HepG2 (cell line): ENCODE measurements around the gene VWA7. TPM values are rescaled to one million over a fixed set of nuclear protein-coding genes. Genes with fewer than 3 reads are reported as not detected.

ENCODE experiments used
- CENPT ChIP-seq: sonication (generic); formaldehyde crosslinking; IDR thresholded peaks from 2 replicates; pipeline ENCODE4 v1.8.0; 2022; ENCODE audit warnings: low read depth, mild to moderate bottlenecking, moderate library complexity, missing genetic modification reagents
- FOXA1 ChIP-seq, 2 experiments: fragments of 450-650 bp in 1 of 2; sonication (generic) in 1 of 2; formaldehyde crosslinking in 1 of 2; IDR thresholded peaks; 2 replicates each; pipeline versions ENCODE4 v1.4.0 to v1.6.1; 2016 to 2020; ENCODE audit warnings: missing genetic modification reagents in 1 of 2
- HHEX ChIP-seq: IDR thresholded peaks from 2 replicates; pipeline ENCODE4 v1.6.1; 2016; ENCODE audit warnings: control low read depth
- KDM5B ChIP-seq: sonication (generic); formaldehyde crosslinking; IDR thresholded peaks from 2 replicates; pipeline ENCODE4 v1.4.0; 2020; ENCODE audit warnings: missing genetic modification reagents, mild to moderate bottlenecking, borderline replicate concordance
- KLF11 ChIP-seq: IDR thresholded peaks from 2 replicates; pipeline ENCODE4 v1.6.1; 2016; ENCODE audit warnings: missing compliant biosample characterization
- MNT ChIP-seq: fragments of 450-650 bp; IDR thresholded peaks from 2 replicates; pipeline ENCODE4 v1.6.1; 2016
- PCBP1 ChIP-seq: fragments of 200-400 bp; formaldehyde crosslinking; IDR thresholded peaks from 2 replicates; pipeline ENCODE4 v1.6.1; 2017; ENCODE audit warnings: mild to moderate bottlenecking, low read depth, low read length, borderline replicate concordance
- PHB2 ChIP-seq: fragments of 450-650 bp; IDR thresholded peaks from 2 replicates; pipeline ENCODE4 v1.6.1; 2018; ENCODE audit not compliant: partially characterized antibody
- PRMT3 ChIP-seq: sonication (generic); formaldehyde crosslinking; IDR thresholded peaks from 2 replicates; pipeline ENCODE4 v1.8.1; 2022; ENCODE audit warnings: low read depth, mild to moderate bottlenecking, moderate library complexity, missing genetic modification reagents, borderline replicate concordance
- REPIN1 ChIP-seq: sonication (generic); formaldehyde crosslinking; IDR thresholded peaks from 2 replicates; pipeline ENCODE4 v1.8.0; 2022; ENCODE audit warnings: missing genetic modification reagents, low read depth, mild to moderate bottlenecking, borderline replicate concordance
- RERE ChIP-seq: IDR thresholded peaks from 2 replicates; pipeline ENCODE4 v1.6.1; 2016; ENCODE audit warnings: low read depth, missing genetic modification reagents, missing compliant biosample characterization
- RFXANK ChIP-seq: IDR thresholded peaks from 2 replicates; pipeline ENCODE4 v1.6.1; 2016
- SP2 ChIP-seq: sonication (generic); formaldehyde crosslinking; IDR thresholded peaks from 2 replicates; pipeline ENCODE4 v1.5.1; 2020; ENCODE audit warnings: mild to moderate bottlenecking, missing genetic modification reagents
- SRF ChIP-seq: IDR thresholded peaks from 2 replicates; pipeline ENCODE4 v1.6.1; 2011; ENCODE audit warnings: mild to moderate bottlenecking, low read depth, low read length, moderate library complexity
- THAP8 ChIP-seq: sonication (generic); formaldehyde crosslinking; IDR thresholded peaks from 2 replicates; pipeline ENCODE4 v1.5.1; 2020; ENCODE audit warnings: missing genetic modification reagents, mild to moderate bottlenecking, borderline replicate concordance
- TSC22D2 ChIP-seq: sonication (generic); formaldehyde crosslinking; IDR thresholded peaks from 2 replicates; pipeline ENCODE4 v1.5.1; 2020; ENCODE audit warnings: missing genetic modification reagents, mild to moderate bottlenecking, borderline replicate concordance
- ZNF121 ChIP-seq: sonication (generic); formaldehyde crosslinking; IDR thresholded peaks from 2 replicates; pipeline ENCODE4 v1.5.0; 2020; ENCODE audit warnings: mild to moderate bottlenecking, missing genetic modification reagents
- ZNF232 ChIP-seq: sonication (generic); formaldehyde crosslinking; IDR thresholded peaks from 2 replicates; pipeline ENCODE4 v1.4.0; 2020; ENCODE audit warnings: missing genetic modification reagents, borderline replicate concordance
- ZNF597 ChIP-seq: sonication (generic); formaldehyde crosslinking; IDR thresholded peaks from 2 replicates; pipeline ENCODE4 v1.5.0; 2020; ENCODE audit warnings: missing genetic modification reagents
- ZNF615 ChIP-seq: sonication (generic); formaldehyde crosslinking; IDR thresholded peaks from 2 replicates; pipeline ENCODE4 v1.5.0; 2020; ENCODE audit warnings: mild to moderate bottlenecking, missing genetic modification reagents, borderline replicate concordance
- polyA plus RNA-seq, 8 experiments: library from polyadenylated mRNA; depleted of rRNA in 3 of 8; stranded (reverse) in 7 of 8; unstranded in 1 of 8; fragments of >200 nt; fragmentation: Illumina TruSeq in 4 of 8; extraction: Trizol in 4 of 8; gene quantifications; 2 replicates each; pipeline versions ENCODE4 v1.2.1 to v1.2.3, GENCODE V29; 2011 to 2016; ENCODE audit warnings: low read depth in 4 of 8, missing spikeins in 1 of 8, mixed read lengths in 1 of 8; ENCODE audit not compliant: insufficient read depth in 1 of 8
- total RNA-seq, 5 experiments: library from RNA; depleted of rRNA; stranded (reverse); fragments of >200 nt; fragmentation: Illumina TruSeq; extraction: Trizol; gene quantifications; 2 replicates each; pipeline ENCODE4 v1.2.3, GENCODE V29; 2016; ENCODE audit warnings: low read depth in 1 of 5

The VWA7 gene
- total and polyA plus RNA-seq, 2 of the 13 experiments (the other 11 are each of a cell fraction or from before 2014, with no cell fraction given) = 0.86 to 3.3 TPM

- TF ChIP-seq ZNF232 (CRISPR knock-in tag) = peak; percentile 75; the same call in 1 of the 2 replicates
- peak; percentile 65 for TF ChIP-seq KDM5B
- no peak for TF ChIP-seq FOXA1 (IDR thresholded peaks at IDR 0.05)
- no peak for TF ChIP-seq FOXA1 (CRISPR knock-in tag; IDR thresholded peaks at IDR 0.05)
- TF ChIP-seq CENPT (CRISPR knock-in tag) = 0 out of 2 replicates have a peak, but pooled peaks have one; percentile 33
- no peak for TF ChIP-seq ZNF615
- no peak for TF ChIP-seq REPIN1 (CRISPR knock-in tag)
- no peak; the same call in 1 of the 2 replicates for TF ChIP-seq RERE
- TF ChIP-seq PCBP1 = no peak
- TF ChIP-seq TSC22D2 = peak; percentile 40; the same call in 1 of the 2 replicates
- no peak for TF ChIP-seq PRMT3 (CRISPR knock-in tag)
- no peak for TF ChIP-seq SRF
- no peak for TF ChIP-seq THAP8 (CRISPR knock-in tag)
- TF ChIP-seq HHEX (CRISPR knock-in tag) = no peak
- no peak; the same call in 1 of the 2 replicates for TF ChIP-seq KLF11 (CRISPR knock-in tag)
- no peak for TF ChIP-seq ZNF121 (CRISPR knock-in tag)
- peak; percentile 81 for TF ChIP-seq SP2
- no peak for TF ChIP-seq ZNF597 (CRISPR knock-in tag)
- TF ChIP-seq PHB2 = no peak
- no peak for TF ChIP-seq RFXANK (CRISPR knock-in tag)
- no peak for TF ChIP-seq MNT
Observed at GRCh38 chr6:31815025-31815838, 38.1 kb upstream of the VWA7 start, which contains the start of the genes HSPA1A and HSPA1L (continued).
